Measurements from ENCODE around the gene RAB11FIP5.

DNA sequence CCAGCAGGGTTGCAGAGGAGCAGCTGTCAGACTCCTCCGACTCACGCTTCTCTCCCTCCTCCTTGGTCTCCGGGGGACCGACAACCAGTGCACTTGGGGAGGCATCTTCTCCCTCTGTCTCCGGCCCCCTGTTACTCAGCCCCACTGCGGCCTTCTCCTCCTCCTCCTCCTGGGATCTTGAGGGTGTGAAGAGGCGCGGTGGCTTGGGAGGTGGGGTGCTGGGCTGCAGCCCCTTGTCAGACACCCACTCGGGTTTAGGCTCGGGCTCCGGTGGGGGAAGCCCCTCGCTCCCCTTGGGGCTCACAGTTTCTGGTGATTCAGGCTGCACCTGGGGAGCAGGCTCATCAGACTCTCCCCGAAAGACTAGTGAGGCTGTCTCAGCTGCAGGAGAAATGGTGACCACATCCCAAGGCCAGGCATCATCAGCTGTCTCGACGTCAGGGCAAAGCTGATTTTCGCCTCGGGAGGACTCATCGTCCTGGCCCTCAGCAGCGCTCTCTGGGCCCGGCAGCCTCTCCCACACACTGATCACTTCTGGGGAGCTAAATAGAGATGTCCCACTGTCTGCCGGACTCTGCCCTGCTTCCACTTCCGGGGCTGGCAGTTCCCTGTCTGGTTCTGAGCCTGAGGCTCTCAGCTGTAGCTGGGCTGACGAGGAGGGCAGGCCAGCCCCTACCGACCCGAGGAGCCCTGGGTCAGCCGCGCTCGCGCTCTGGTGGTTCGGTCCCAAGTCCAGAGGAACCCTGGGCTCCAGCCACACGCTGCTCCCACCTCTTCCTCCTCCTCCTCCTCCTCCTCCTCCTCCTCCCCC, 32.2 kb downstream of the RAB11FIP5 start:
- TF ChIP-seq POLR2A (IDR thresholded peaks at IDR 0.05) (no peak), CTCF (IDR thresholded peaks at IDR 0.05) (no peak), POLR2AphosphoS5 (IDR thresholded peaks at IDR 0.05) (no peak), EP300 (IDR thresholded peaks at IDR 0.05) (no peak)
